MM.1S (cell line): ENCODE data around the gene SUDS3.
"Not testable (repeated sequence)": the region's sequence is repeated elsewhere in the genome, so short reads cannot be mapped to it uniquely, and the experiment has no call there.

ENCODE experiments used
- DNase-seq: peaks from one replicate; pipeline ENCODE4 v3.0.0-alpha.2; 2015
- H2AFZ ChIP-seq: fragments of 300-600 bp; sonication (generic); 2 replicates; pipeline ENCODE4 v1.6.0; 2016; ENCODE audit warnings: antibody characterized with exemption, low read length
- H3F3A ChIP-seq: fragments of 300-600 bp; sonication (generic); 2 replicates; pipeline ENCODE4 v1.6.1; 2016; ENCODE audit warnings: mild to moderate bottlenecking, antibody characterized with exemption, low read length, moderate library complexity, mixed read lengths; ENCODE audit not compliant: insufficient read depth
- H3K27ac ChIP-seq: fragments of 300-600 bp; sonication (generic); 2 replicates; pipeline ENCODE4 v1.5.1; 2016; ENCODE audit warnings: mild to moderate bottlenecking, low read length
- H3K27me3 ChIP-seq: fragments of 300-600 bp; sonication (generic); replicated peaks from 2 replicates; pipeline ENCODE4 v1.6.0; 2016; ENCODE audit warnings: low read length; ENCODE audit not compliant: insufficient read depth
- H3K36me3 ChIP-seq: fragments of 300-600 bp; sonication (generic); replicated peaks from 2 replicates; pipeline ENCODE4 v1.6.1; 2016; ENCODE audit warnings: mild to moderate bottlenecking, low read length, mixed read lengths; ENCODE audit not compliant: insufficient read depth
- H3K4me1 ChIP-seq: fragments of 300-600 bp; sonication (generic); 2 replicates; pipeline ENCODE4 v1.6.1; 2016; ENCODE audit warnings: low read length, mixed read lengths
- H3K4me2 ChIP-seq: fragments of 300-600 bp; sonication (generic); 2 replicates; pipeline ENCODE4 v1.6.0; 2016; ENCODE audit warnings: low read depth, low read length
- H3K4me3 ChIP-seq: fragments of 300-600 bp; sonication (generic); 2 replicates; pipeline ENCODE4 v1.5.1; 2016; ENCODE audit warnings: low read length, mixed read lengths
- H3K79me2 ChIP-seq: fragments of 300-600 bp; sonication (generic); 2 replicates; pipeline ENCODE4 v1.6.1; 2016; ENCODE audit warnings: mixed run types, low read length, mixed read lengths
- H3K9ac ChIP-seq: fragments of 300-600 bp; sonication (generic); 2 replicates; pipeline ENCODE4 v1.6.1; 2016; ENCODE audit warnings: low read length, mixed read lengths
- H3K9me2 ChIP-seq: fragments of 300-600 bp; sonication (generic); replicated peaks from 2 replicates; pipeline ENCODE4 v1.6.1; 2016; ENCODE audit warnings: mild to moderate bottlenecking, low read length, mixed read lengths; ENCODE audit not compliant: insufficient read depth
- H3K9me3 ChIP-seq: fragments of 300-600 bp; sonication (generic); replicated peaks from 2 replicates; pipeline ENCODE4 v1.6.1; 2016; ENCODE audit warnings: mild to moderate bottlenecking, low read length, mixed read lengths; ENCODE audit not compliant: insufficient read depth
- H4K20me1 ChIP-seq: fragments of 300-600 bp; sonication (generic); 2 replicates; pipeline ENCODE4 v1.6.1; 2016; ENCODE audit warnings: mild to moderate bottlenecking, low read length, moderate library complexity, mixed read lengths; ENCODE audit not compliant: insufficient read depth
- EZH2 ChIP-seq: fragments of 300-600 bp; sonication (generic); optimal IDR thresholded peaks from 2 replicates; pipeline ENCODE3; 2017; ENCODE audit warnings: low read depth, mild to moderate bottlenecking, antibody characterized with exemption, low read length, mixed read lengths
- EZH2phosphoT487 ChIP-seq: fragments of 300-600 bp; sonication (generic); IDR thresholded peaks from 2 replicates; pipeline ENCODE4 v1.6.1; 2018; ENCODE audit warnings: antibody characterized with exemption, low read length
- TF ChIP-seq, protein P1 (sequence below): fragments of 300-600 bp; sonication (generic); IDR thresholded peaks from 2 replicates; pipeline ENCODE4 v1.5.1; 2016; ENCODE audit warnings: antibody characterized with exemption, low read length, mixed read lengths

Gene SUDS3

GRCh38 chr12:118402251-118402650, 25.9 kb downstream of the SUDS3 start:
- Histone ChIP-seq H3K27me3 (no peaks in the 10 kb centered on the region), H3K9me3 (no peaks in the 10 kb centered on the region), H3K9ac (no peak overlapping the region), H3K79me2 (no peaks in the 10 kb centered on the region), H2AFZ (no peak overlapping the region), H3K27ac (no peak overlapping the region), H4K20me1 (no peaks in the 10 kb centered on the region), H3K9me2 (no peaks in the 10 kb centered on the region), H3K36me3 (no peaks in the 10 kb centered on the region), H3F3A (no peaks in the 10 kb centered on the region), H3K4me3 (no peak overlapping the region), H3K4me2 (no peak overlapping the region), H3K4me1 (no peaks in the 10 kb centered on the region)
- DNase-seq: no peak
- TF ChIP-seq, protein P1, sequence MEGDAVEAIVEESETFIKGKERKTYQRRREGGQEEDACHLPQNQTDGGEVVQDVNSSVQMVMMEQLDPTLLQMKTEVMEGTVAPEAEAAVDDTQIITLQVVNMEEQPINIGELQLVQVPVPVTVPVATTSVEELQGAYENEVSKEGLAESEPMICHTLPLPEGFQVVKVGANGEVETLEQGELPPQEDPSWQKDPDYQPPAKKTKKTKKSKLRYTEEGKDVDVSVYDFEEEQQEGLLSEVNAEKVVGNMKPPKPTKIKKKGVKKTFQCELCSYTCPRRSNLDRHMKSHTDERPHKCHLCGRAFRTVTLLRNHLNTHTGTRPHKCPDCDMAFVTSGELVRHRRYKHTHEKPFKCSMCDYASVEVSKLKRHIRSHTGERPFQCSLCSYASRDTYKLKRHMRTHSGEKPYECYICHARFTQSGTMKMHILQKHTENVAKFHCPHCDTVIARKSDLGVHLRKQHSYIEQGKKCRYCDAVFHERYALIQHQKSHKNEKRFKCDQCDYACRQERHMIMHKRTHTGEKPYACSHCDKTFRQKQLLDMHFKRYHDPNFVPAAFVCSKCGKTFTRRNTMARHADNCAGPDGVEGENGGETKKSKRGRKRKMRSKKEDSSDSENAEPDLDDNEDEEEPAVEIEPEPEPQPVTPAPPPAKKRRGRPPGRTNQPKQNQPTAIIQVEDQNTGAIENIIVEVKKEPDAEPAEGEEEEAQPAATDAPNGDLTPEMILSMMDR: no peak
- TF ChIP-seq EZH2 (no peak), EZH2phosphoT487 (no peak)

DNA sequence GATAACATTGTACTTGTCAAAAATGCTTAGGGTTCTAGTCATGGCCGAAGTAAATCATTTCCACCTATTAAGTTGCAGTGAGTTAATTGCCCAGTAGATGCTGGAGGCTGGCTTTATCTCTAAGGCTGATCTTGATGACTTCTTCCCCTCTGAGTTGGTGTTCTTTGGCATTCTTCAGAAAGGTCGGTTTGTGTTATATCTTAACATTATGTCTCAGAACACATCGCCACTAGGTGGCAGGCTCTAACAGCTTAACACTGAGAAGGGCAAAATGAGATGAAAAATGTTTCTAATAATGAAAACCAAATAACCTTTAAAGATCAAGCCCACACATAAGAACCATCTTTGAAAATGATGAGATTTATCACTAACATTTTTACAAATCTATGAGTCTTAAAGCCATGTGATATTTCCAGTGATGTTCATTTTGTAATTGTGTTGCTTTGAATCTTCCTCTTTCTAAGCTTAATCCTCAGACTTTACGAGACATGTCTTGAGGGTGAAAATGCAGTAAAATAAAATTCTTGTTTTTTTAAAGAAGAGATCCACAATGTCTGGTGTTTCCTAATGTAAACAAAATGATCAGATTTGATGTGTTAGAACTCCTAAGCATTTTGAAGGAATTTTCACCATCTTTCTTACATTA, 28.6 kb downstream of the SUDS3 start:
- no peaks in the 10 kb centered on the region for H3K4me1 ChIP-seq
- H3K79me2 ChIP-seq: no peaks in the 10 kb centered on the region
- TF ChIP-seq, protein P1: peak; percentile 55
- TF ChIP-seq EZH2phosphoT487 (no peak), EZH2 (no peak)
- H3K27me3 ChIP-seq: no peaks in the 10 kb centered on the region
- H3K4me3 ChIP-seq: no peak overlapping the region
- no peak overlapping the region for H3K4me2 ChIP-seq
- H4K20me1 ChIP-seq: no peaks in the 10 kb centered on the region
- peak; percentile 45 for DNase-seq
- no peak overlapping the region for H3K9ac ChIP-seq
- H3K9me3 ChIP-seq: no peaks in the 10 kb centered on the region
- no peak overlapping the region for H2AFZ ChIP-seq
- H3K27ac ChIP-seq: no peak overlapping the region
- H3K36me3 ChIP-seq: no peaks in the 10 kb centered on the region
- no peaks in the 10 kb centered on the region for H3K9me2 ChIP-seq
- H3F3A ChIP-seq: no peaks in the 10 kb centered on the region

GRCh38 chr12:118408241-118408640, 31.9 kb downstream of the SUDS3 start:
- H3K4me2 ChIP-seq, H3K27ac ChIP-seq, DNase-seq, H3K79me2 ChIP-seq, H3K4me3 ChIP-seq, H3K27me3 ChIP-seq, H3F3A ChIP-seq, H3K36me3 ChIP-seq, H4K20me1 ChIP-seq, H3K9me3 ChIP-seq, H3K4me1 ChIP-seq, H3K9ac ChIP-seq, H2AFZ ChIP-seq, H3K9me2 ChIP-seq: not testable (repeated sequence)

- H3K4me1 ChIP-seq: no peaks in the 10 kb centered on the region
- DNase-seq: no peak
- no peaks in the 10 kb centered on the region for H3F3A ChIP-seq
- H3K27me3 ChIP-seq: no peaks in the 10 kb centered on the region
- no peak overlapping the region for H2AFZ ChIP-seq
- TF ChIP-seq, protein P1: no peak
- no peak for TF ChIP-seq EZH2
- no peak for TF ChIP-seq EZH2phosphoT487
- no peaks in the 10 kb centered on the region for H3K79me2 ChIP-seq
- H3K9me2 ChIP-seq: no peaks in the 10 kb centered on the region
- no peak overlapping the region for H3K4me3 ChIP-seq
- H3K36me3 ChIP-seq: no peaks in the 10 kb centered on the region
- no peaks in the 10 kb centered on the region for H3K9me3 ChIP-seq
- H4K20me1 ChIP-seq: no peaks in the 10 kb centered on the region
- H3K4me2 ChIP-seq: no peak overlapping the region
- H3K9ac ChIP-seq: no peak overlapping the region
- H3K27ac ChIP-seq: no peak overlapping the region
Measured at GRCh38 chr12:118409834-118410233, 33.5 kb downstream of the SUDS3 start.
